HFFc6 (cell line): ENCODE results near the gene HUNK. TPM values are rescaled to one million over a fixed set of nuclear protein-coding genes. Genes with fewer than 3 reads are reported as not detected.

Experiments
- DNase-seq: peaks from one replicate; pipeline ENCODE4 v3.0.0-alpha.2; 2018
- H3K27ac Mint-ChIP-seq: 2 replicates; pipeline ENCODE4 v1.8.0; 2020; ENCODE audit warnings: mild to moderate bottlenecking, mixed read lengths
- H3K27me3 Mint-ChIP-seq: 2 replicates; pipeline ENCODE4 v1.8.0; 2021; ENCODE audit warnings: mild to moderate bottlenecking, moderate library complexity, mixed read lengths; ENCODE audit not compliant: insufficient read depth
- H3K36me3 Mint-ChIP-seq: 2 replicates; pipeline ENCODE4 v1.8.0; 2021; ENCODE audit warnings: low read depth, mixed read lengths
- H3K4me1 Mint-ChIP-seq: 2 replicates; pipeline ENCODE4 v1.8.0; 2020; ENCODE audit warnings: low read depth, mixed read lengths
- H3K4me3 Mint-ChIP-seq: 2 replicates; pipeline ENCODE4 v1.8.0; 2020; ENCODE audit warnings: mild to moderate bottlenecking, moderate library complexity, mixed read lengths
- H3K9me3 Mint-ChIP-seq: 2 replicates; pipeline ENCODE4 v1.8.0; 2020; ENCODE audit warnings: mild to moderate bottlenecking, mixed read lengths
- total RNA-seq, 6 experiments: library from RNA; stranded (reverse); fragmentation: NEBNext Ultra II Directional; extraction: Animal tissue kit (Norgen Biotek cat#: 25700); gene quantifications; 2 replicates in 1 of 6; 3 replicates in 5 of 6; pipeline ENCODE4 v1.2.3, GENCODE V29; 2021
- TF ChIP-seq, protein P1 (sequence below): fragments of 200-600 bp; sonication (generic); IDR thresholded peaks from 2 replicates; pipeline ENCODE4 v1.5.0; 2021; ENCODE audit warnings: antibody characterized with exemption, mild to moderate bottlenecking

The HUNK gene
- total RNA-seq, 6 experiments from 2014 or later, result not detected

DNA sequence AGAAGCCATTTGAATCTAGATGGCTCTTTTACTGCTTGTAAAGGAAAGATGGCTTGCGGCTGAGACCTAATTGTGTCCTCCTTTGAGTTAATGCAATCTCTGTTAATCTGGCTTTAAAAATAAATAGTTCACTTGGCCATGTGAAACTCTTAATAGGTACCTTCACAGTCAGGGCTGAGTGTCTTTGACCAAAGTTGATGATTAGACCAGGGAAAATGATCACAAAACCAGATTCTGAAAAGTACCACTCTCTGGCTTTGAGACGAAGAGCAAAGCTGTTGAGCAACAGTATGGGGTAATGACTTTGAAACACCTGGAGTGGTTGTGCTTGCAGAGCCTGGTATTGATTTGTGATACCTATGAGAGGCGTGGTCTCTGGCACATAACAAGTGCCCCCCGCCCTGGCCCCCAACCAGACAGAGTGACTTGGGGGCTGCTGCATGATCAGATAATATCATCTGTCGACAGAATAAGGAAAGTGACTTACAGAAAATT lies 4.7 kb downstream of the HUNK start:
- H3K27me3 Mint-ChIP-seq, result peaks cover 12% of the 10 kb centered on the region
- no peak for DNase-seq
- H3K4me3 Mint-ChIP-seq, result no peak overlapping the region
- H3K4me1 Mint-ChIP-seq, result no peaks in the 10 kb centered on the region
- H3K27ac Mint-ChIP-seq, result no peak overlapping the region
- TF ChIP-seq, protein P1, sequence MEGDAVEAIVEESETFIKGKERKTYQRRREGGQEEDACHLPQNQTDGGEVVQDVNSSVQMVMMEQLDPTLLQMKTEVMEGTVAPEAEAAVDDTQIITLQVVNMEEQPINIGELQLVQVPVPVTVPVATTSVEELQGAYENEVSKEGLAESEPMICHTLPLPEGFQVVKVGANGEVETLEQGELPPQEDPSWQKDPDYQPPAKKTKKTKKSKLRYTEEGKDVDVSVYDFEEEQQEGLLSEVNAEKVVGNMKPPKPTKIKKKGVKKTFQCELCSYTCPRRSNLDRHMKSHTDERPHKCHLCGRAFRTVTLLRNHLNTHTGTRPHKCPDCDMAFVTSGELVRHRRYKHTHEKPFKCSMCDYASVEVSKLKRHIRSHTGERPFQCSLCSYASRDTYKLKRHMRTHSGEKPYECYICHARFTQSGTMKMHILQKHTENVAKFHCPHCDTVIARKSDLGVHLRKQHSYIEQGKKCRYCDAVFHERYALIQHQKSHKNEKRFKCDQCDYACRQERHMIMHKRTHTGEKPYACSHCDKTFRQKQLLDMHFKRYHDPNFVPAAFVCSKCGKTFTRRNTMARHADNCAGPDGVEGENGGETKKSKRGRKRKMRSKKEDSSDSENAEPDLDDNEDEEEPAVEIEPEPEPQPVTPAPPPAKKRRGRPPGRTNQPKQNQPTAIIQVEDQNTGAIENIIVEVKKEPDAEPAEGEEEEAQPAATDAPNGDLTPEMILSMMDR, result no peak
- no peaks in the 10 kb centered on the region; the same call in 1 of the 2 replicates for H3K9me3 Mint-ChIP-seq
- H3K36me3 Mint-ChIP-seq, result no peaks in the 10 kb centered on the region

DNA sequence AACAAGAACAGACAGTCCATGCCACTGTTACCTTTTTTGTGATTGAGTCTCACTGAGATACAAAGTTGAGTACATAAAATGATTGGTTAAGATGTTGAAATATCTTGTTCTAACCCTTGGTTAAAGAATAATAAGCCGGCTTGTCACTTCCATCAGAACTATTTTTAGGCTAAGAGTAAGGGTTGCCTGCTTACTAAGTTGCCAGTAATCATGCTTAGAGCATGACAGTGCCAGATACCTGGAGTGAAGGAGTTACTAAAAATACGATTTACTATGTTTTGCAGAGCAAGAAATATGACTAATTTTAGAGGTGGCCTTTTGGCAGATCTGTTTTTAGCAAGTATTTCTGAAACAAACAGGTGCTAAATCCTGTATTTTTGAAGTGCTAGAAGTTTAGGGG lies 6.0 kb downstream of the HUNK start:
- Mint-ChIP-seq H3K4me3 (no peak overlapping the region), H3K27me3 (peaks cover 12% of the 10 kb centered on the region), H3K27ac (no peak overlapping the region), H3K4me1 (no peaks in the 10 kb centered on the region), H3K36me3 (no peaks in the 10 kb centered on the region), H3K9me3 (no peaks in the 10 kb centered on the region; the same call in 1 of the 2 replicates)
- no peak for DNase-seq
- TF ChIP-seq, protein P1, result no peak

DNA sequence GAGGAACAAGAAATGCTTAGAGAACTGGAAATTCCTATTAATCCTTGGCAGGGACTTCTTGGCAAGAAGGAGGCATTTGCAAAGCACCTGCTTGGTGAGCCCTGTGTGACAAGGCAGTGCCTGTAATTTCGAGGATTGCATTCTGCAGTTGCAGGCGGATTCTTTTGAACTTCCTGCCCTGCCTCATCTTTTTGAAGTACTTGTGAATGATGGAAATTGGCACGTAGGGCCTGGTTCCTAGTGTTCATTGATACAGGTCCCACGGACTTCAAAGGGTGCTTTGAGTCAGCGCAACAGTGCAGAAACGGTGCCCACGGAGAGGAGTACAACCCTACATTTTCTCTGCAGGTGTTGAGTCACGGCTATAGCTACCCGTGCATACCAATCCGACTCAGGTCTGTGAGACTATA lies 6.4 kb downstream of the HUNK start:
- TF ChIP-seq, protein P1, result no peak
- Mint-ChIP-seq H3K27ac (no peak overlapping the region), H3K4me1 (no peaks in the 10 kb centered on the region), H3K36me3 (no peaks in the 10 kb centered on the region), H3K9me3 (no peaks in the 10 kb centered on the region; the same call in 1 of the 2 replicates), H3K27me3 (peaks cover 12% of the 10 kb centered on the region), H3K4me3 (no peak overlapping the region)
- DNase-seq, result no peak

DNA sequence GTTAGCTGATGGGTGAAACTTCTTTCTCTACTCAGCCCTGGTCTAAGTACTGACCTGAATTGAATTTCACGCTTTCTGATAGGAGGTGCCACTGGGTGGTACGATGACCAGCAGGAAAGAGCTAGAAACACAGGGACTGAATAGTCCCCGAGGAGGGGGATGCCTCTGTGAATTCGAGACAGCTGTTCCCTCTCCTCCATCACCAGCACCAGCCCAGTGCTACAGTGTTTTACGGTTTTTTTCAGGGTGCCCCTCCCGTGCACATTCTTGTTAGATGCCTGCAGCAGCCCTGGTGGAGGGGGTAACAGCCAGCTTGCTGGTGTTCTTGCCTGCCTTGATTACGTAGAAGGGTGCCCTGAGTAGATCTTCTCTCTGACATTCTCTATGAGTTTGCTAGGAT lies 7.1 kb downstream of the HUNK start:
- H3K27ac Mint-ChIP-seq, result no peak overlapping the region
- TF ChIP-seq, protein P1, result no peak
- H3K4me3 Mint-ChIP-seq, result no peak overlapping the region
- H3K4me1 Mint-ChIP-seq, result no peaks in the 10 kb centered on the region
- H3K9me3 Mint-ChIP-seq, result no peaks in the 10 kb centered on the region; the same call in 1 of the 2 replicates
- H3K36me3 Mint-ChIP-seq, result no peaks in the 10 kb centered on the region
- no peak for DNase-seq
- peaks cover 9% of the 10 kb centered on the region for H3K27me3 Mint-ChIP-seq

DNA sequence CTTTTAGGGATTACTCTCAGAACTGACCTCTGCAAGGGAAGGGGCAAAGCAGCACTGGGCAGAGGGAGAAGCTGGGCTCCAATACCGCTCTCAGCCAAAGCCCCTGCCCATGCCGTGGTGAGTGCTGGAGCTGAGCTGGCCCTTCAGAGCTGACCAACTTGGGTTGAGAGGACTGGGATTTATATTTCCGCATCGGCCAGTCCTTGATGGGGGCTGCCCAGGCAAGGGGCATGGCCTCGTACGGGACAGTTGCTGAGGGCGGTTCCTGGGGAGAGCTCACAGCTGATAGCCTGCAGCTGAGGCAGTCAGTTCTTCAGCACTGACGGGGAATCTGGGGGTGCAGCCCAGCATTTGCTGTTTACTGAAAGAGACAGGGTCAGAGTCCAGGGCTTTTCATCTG lies 8.0 kb downstream of the HUNK start:
- TF ChIP-seq, protein P1, result no peak
- Mint-ChIP-seq H3K4me1 (no peaks in the 10 kb centered on the region), H3K27ac (no peak overlapping the region), H3K36me3 (no peaks in the 10 kb centered on the region), H3K4me3 (no peak overlapping the region), H3K9me3 (peaks cover 5% of the 10 kb centered on the region), H3K27me3 (peaks cover 2% of the 10 kb centered on the region)
- DNase-seq, result no peak

DNA sequence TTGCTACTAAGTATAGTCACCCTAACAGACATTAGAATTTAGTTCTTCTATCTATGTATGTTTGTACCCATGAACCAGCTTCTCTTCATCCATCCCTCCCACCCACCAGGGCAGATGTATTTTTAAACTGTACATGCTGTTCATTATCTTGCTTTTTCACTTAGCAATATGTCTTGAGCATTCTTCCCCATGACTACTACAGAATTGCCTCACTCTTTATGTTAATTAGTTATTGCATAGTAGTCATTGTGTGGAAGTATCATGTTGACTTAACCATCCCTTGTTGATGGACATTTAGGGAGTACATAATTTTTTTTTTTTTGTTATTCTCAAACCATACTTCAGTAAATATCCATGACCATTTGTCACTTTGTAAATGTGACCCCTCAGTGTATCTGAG lies 9.9 kb downstream of the HUNK start:
- Mint-ChIP-seq H3K27ac (no peak overlapping the region), H3K9me3 (peaks cover 7% of the 10 kb centered on the region), H3K4me1 (no peaks in the 10 kb centered on the region), H3K4me3 (no peak overlapping the region), H3K27me3 (peaks cover 4% of the 10 kb centered on the region), H3K36me3 (no peaks in the 10 kb centered on the region)
- TF ChIP-seq, protein P1, result no peak
- no peak for DNase-seq
